GM18498 (cell line): ENCODE data around the gene C2orf42.
"Not testable (repeated sequence)": the region's sequence is repeated elsewhere in the genome, so short reads cannot be mapped to it uniquely, and the experiment has no call there.

ENCODE experiments used
- ATAC-seq: cut with Tn5 transposase; IDR thresholded peaks from one replicate; pipeline ENCODE4 v1.9.1; 2021; ENCODE audit warnings: mild to moderate bottlenecking, moderate library complexity; ENCODE audit not compliant: unreplicated experiment

C2orf42 gene

GRCh38 chr2:70181363-70181956, 9.4 kb downstream of the C2orf42 start:
- peak; percentile 67 for ATAC-seq

- ATAC-seq, result no peak
These were observed 17.3 kb downstream of the C2orf42 start for GRCh38 chr2:70173520-70173919.

- not testable (repeated sequence) for ATAC-seq
These were observed 21.1 kb downstream of the C2orf42 start for GRCh38 chr2:70169654-70170245.

- peak; percentile 92 for ATAC-seq
These were observed 29.7 kb downstream of the C2orf42 start for GRCh38 chr2:70161069-70161534.

GRCh38 chr2:70160545-70160944, 30.3 kb downstream of the C2orf42 start:
- ATAC-seq, result no peak

- not testable (repeated sequence) for ATAC-seq
These were observed 41.6 kb downstream of the C2orf42 start for GRCh38 chr2:70149130-70149686.

- ATAC-seq, result not testable (repeated sequence)
These were observed 42.5 kb downstream of the C2orf42 start for GRCh38 chr2:70148211-70148760.

- ATAC-seq, result no peak
These were observed 44.7 kb downstream of the C2orf42 start for GRCh38 chr2:70145851-70146739.

GRCh38 chr2:70145144-70145490, 45.7 kb downstream of the C2orf42 start:
- ATAC-seq, result no peak

GRCh38 chr2:70144443-70145143, 46.2 kb downstream of the C2orf42 start:
- ATAC-seq, result no peak

GRCh38 chr2:70143314-70144150, 47.3 kb downstream of the C2orf42 start:
- no peak for ATAC-seq

GRCh38 chr2:70142590-70143313, 48.1 kb downstream of the C2orf42 start:
- ATAC-seq, result peak; percentile 75

GRCh38 chr2:70141902-70142589, 48.8 kb downstream of the C2orf42 start:
- peak; percentile 54 for ATAC-seq

GRCh38 chr2:70141212-70141901, 49.5 kb downstream of the C2orf42 start:
- ATAC-seq, result peak; percentile 31

- ATAC-seq, result no peak
These were observed 50.0 kb downstream of the C2orf42 start for GRCh38 chr2:70140791-70141211.

- not testable (repeated sequence) for ATAC-seq
These were observed 56.4 kb downstream of the C2orf42 start for GRCh38 chr2:70134323-70134983.
